Cardiac fibroblast (primary cell): ENCODE results near the gene N4BP2.

Experiments used
- DNase-seq, 2 donors: peaks; one replicate each; pipeline versions ENCODE4 v3.0.0 to v3.0.0-alpha.2; 2010; ENCODE audit warnings: low read depth in 2 of 2
- H3K4me3 ChIP-seq, 2 donors: replicated peaks in 1 of 2; 1 replicate in 1 of 2; 2 replicates in 1 of 2; pipeline ENCODE4 v1.5.1; 2011; ENCODE audit warnings: low read depth in 2 of 2, low read length in 2 of 2, mild to moderate bottlenecking in 2 of 2, moderate library complexity in 1 of 2
- CTCF ChIP-seq: IDR thresholded peaks from one replicate; pipeline ENCODE4 v1.5.1; 2011; ENCODE audit warnings: low read depth, mild to moderate bottlenecking, low read length, inconsistent platforms

The N4BP2 gene

DNA sequence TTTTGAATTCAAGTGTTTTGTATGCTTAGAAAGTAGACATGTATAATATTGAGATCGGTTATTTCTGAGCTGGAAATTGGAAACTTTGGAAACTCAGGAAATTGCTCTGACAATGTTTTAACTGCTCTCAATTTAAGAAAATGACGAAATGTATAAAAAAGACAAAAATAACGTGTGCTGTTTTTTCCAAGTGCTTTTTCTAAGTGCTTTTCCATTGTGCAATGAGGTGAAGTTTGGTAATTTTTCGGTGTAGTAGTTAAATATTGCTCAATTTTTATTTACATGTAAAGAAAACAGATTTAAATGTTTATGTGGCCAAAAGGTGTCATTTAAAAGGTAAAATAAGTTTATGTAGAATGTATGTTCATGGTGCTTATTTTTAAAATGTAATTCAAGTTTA lies 100.8 kb downstream of the N4BP2 start:
- no peak for TF ChIP-seq CTCF
- DNase-seq = no peak
- H3K4me3 ChIP-seq = no peak overlapping the region

- no peak for DNase-seq
- TF ChIP-seq CTCF = no peak
- no peak overlapping the region for H3K4me3 ChIP-seq
These were observed 103.6 kb downstream of the N4BP2 start for GRCh38 chr4:40160258-40160657.

DNA sequence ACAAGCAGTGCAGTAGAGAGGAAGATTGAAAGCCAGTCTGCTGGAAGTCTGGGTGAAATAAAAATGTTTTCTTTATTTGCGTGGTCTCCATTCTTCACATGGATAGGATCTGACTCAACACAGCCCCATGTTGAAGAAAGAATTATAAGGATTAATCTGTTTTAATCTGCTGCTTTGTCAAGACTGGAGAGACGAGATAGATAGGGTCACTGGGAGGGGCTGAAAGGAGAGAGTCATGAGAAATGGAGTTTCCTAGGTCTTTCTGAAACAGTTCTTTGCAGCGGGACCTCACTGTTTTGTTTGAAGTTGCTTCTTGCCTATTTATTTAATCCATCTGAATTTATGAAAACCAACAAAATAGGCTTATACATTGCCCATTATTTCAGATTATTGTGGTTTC lies 107.8 kb downstream of the N4BP2 start:
- no peak overlapping the region for H3K4me3 ChIP-seq
- no peak for DNase-seq
- TF ChIP-seq CTCF = no peak

GRCh38 chr4:40165916-40166315 lies 109.3 kb downstream of the N4BP2 start:
- peak; percentile 14 to 52 for DNase-seq
- TF ChIP-seq CTCF = no peak

DNA sequence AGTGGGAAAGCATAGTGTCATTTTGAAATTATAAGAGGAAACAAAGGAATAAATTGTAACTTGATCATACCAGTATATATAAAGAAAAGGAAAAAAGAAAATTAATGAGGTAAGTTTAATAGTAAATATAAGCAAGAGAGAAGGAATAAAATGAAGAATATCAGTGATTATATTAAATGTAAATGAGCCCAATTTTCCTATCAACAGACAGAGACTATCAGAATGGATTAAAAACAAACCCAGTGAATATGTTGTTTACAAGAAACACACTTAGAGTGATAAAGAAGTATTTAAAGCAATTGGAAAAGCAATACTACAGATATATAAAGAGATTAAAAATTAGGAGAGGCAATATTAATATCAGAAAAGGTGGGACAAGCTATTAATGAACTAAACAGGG lies 111.4 kb downstream of the N4BP2 start:
- TF ChIP-seq CTCF = no peak
- DNase-seq = no peak
- H3K4me3 ChIP-seq = no peak overlapping the region

More at GRCh38 chr4:40165916-40166315, 109.3 kb downstream of the N4BP2 start:
- H3K4me3 ChIP-seq = no peak overlapping the region

DNA sequence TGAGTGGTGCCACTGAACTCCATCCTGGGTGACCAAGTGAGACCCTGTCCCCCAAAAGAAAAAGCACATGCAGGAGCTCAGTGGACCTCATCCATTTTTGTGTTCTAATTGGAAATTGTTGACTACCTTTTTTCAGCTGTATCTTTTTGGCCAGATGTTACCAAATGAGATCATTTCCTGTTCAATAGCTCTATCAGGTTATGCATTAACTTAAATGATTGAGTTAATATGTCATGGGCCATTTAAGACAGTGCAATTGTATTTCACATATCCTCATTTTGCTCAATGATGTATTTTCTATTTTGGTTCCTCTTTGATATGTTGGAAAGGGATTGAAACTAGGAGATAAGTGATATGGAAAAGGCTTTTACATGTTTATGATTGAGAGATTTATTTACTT lies 113.9 kb downstream of the N4BP2 start:
- H3K4me3 ChIP-seq = no peak overlapping the region
- DNase-seq = no peak
- TF ChIP-seq CTCF = no peak

DNA sequence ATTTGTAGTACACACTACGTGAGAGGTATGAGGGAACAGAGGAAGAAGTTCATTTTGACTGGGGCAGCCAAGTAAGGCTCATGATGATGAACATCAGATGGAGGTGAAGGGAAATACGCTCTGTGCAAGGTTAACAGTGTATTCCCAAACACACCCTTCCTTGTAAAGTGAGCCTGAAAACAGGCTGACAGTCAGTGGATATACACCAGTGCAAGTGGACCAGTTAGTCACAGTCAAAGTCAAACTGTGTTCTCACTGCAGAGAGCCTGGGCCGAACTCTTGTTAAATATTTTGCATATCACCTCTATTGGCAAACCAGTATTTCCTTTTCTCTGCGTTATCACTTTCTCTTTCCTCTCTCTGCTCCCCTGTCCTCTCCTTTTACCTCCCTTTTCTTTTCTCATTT lies 116.8 kb downstream of the N4BP2 start:
- no peak for DNase-seq
- no peak for TF ChIP-seq CTCF
- no peak overlapping the region for H3K4me3 ChIP-seq
